Endothelial cell of umbilical vein (primary cell): ENCODE data around the gene LRRC31. TPM values are rescaled to one million over a fixed set of nuclear protein-coding genes. Genes with fewer than 3 reads are reported as not detected.

Experiments used
- BruUV-seq: library from RNA; stranded (reverse); fragments of 400-500 nt; replicated peaks from 2 replicates; lab custom pipeline; 2021; lab: Mats Ljungman, UMichigan
- CTCF ChIA-PET: fragments of 300-600, 350-600 bp; sonication (Branson Sonifier 250); formaldehyde crosslinking; loops from one replicate; lab custom pipeline; 2021; ENCODE audit warnings: antibody characterized with exemption, inconsistent platforms; lab: Charles Lee
- POLR2A ChIA-PET: fragments of 300-600, 350-600 bp; sonication (Branson Sonifier 250); formaldehyde crosslinking; loops from one replicate; lab custom pipeline; 2021; ENCODE audit warnings: antibody characterized with exemption, inconsistent platforms; lab: Charles Lee
- DNase-seq: peaks from one replicate; pipeline ENCODE4 v3.0.0-alpha.2; 2011; ENCODE audit warnings: low read depth, low spot score
- FAIRE-seq: peaks from 2 replicates; lab custom pipeline; 2011; peaks lifted over from hg19 to GRCh38; lab: Jason Lieb, UNC
- H2AFZ ChIP-seq: 2 replicates; pipeline ENCODE4 v1.6.0; 2012; ENCODE audit warnings: low read depth, low read length, control low read depth, inconsistent platforms
- H3K27ac ChIP-seq: 2 replicates; pipeline ENCODE4 v1.5.1; 2011; ENCODE audit warnings: low read depth, mild to moderate bottlenecking, control low read depth, low read length, moderate library complexity; ENCODE audit not compliant: insufficient read depth
- H3K27me3 ChIP-seq, 2 experiments: 2 replicates each; pipeline versions ENCODE4 v1.6.0 to v1.6.1; 2011; ENCODE audit warnings: low read length in 2 of 2, mixed read lengths in 1 of 2; ENCODE audit not compliant: control insufficient read depth in 2 of 2, insufficient read depth in 2 of 2
- H3K36me3 ChIP-seq, 2 experiments: 2 replicates in 1 of 2; 3 replicates in 1 of 2; pipeline ENCODE4 v1.5.1; 2011; ENCODE audit warnings: low read length in 2 of 2, mild to moderate bottlenecking in 1 of 2, moderate library complexity in 1 of 2; ENCODE audit not compliant: control insufficient read depth in 2 of 2, insufficient read depth in 2 of 2; ENCODE audit errors: extremely low read depth in 1 of 2
- H3K4me1 ChIP-seq: 3 replicates; pipeline ENCODE4 v1.5.1; 2011; ENCODE audit warnings: mild to moderate bottlenecking, low read length; ENCODE audit not compliant: control insufficient read depth, insufficient read depth; ENCODE audit errors: extremely low read depth
- H3K4me2 ChIP-seq: 2 replicates; pipeline ENCODE4 v1.6.1; 2011; ENCODE audit warnings: low read length, control low read depth, mixed read lengths; ENCODE audit not compliant: insufficient read depth
- H3K4me3 ChIP-seq, 3 experiments: fragments of 200-600 bp in 1 of 3; sonication (generic), shearing (Covaris generic) in 1 of 3; replicated peaks in 1 of 3; 2 replicates each; pipeline ENCODE4 v1.5.1; 2011 to 2016; ENCODE audit warnings: control low read depth in 3 of 3, low read length in 3 of 3, mild to moderate bottlenecking in 2 of 3, inconsistent platforms in 1 of 3, low read depth in 1 of 3, moderate library complexity in 1 of 3; ENCODE audit not compliant: insufficient read depth in 1 of 3
- H3K79me2 ChIP-seq: 2 replicates; pipeline ENCODE4 v1.6.0; 2012; ENCODE audit warnings: low read length, inconsistent platforms; ENCODE audit not compliant: control insufficient read depth, insufficient read depth
- H3K9ac ChIP-seq: replicated peaks from 2 replicates; pipeline ENCODE3; 2011; ENCODE audit warnings: low read length, control low read depth; ENCODE audit not compliant: insufficient read depth; ENCODE audit errors: extremely low read depth
- H3K9me1 ChIP-seq: replicated peaks from 3 replicates; pipeline ENCODE4 v1.6.0; 2011; ENCODE audit warnings: mild to moderate bottlenecking, low read length; ENCODE audit not compliant: control insufficient read depth, insufficient read depth; ENCODE audit errors: extremely low read depth
- H3K9me3 ChIP-seq: replicated peaks from 2 replicates; pipeline ENCODE4 v1.5.1; 2012; ENCODE audit warnings: low read length, inconsistent platforms; ENCODE audit not compliant: control insufficient read depth, insufficient read depth
- H4K20me1 ChIP-seq: replicated peaks from 2 replicates; pipeline ENCODE3; 2011; ENCODE audit warnings: mild to moderate bottlenecking, low read length; ENCODE audit not compliant: control insufficient read depth, insufficient read depth; ENCODE audit errors: extremely low read depth
- EZH2 ChIP-seq: IDR thresholded peaks from 2 replicates; pipeline ENCODE4 v1.6.1; 2012; ENCODE audit warnings: borderline replicate concordance, low read depth, mild to moderate bottlenecking, moderate library complexity, low read length, inconsistent platforms; ENCODE audit not compliant: severe bottlenecking
- FOS ChIP-seq: IDR thresholded peaks from 2 replicates; pipeline ENCODE4 v1.6.1; 2011; ENCODE audit warnings: mild to moderate bottlenecking, low read length, moderate library complexity, borderline replicate concordance; ENCODE audit not compliant: insufficient read depth
- GATA2 ChIP-seq: IDR thresholded peaks from 2 replicates; pipeline ENCODE4 v1.7.0; 2011; ENCODE audit warnings: low read depth, mild to moderate bottlenecking, moderate library complexity, mixed read lengths, low read length; ENCODE audit not compliant: insufficient read length, insufficient read depth
- JUN ChIP-seq: IDR thresholded peaks from 2 replicates; pipeline ENCODE4 v1.6.1; 2011; ENCODE audit warnings: borderline replicate concordance, low read depth; ENCODE audit not compliant: insufficient read length, insufficient read depth
- MAX ChIP-seq: IDR thresholded peaks from 2 replicates; pipeline ENCODE4 v1.6.1; 2011; ENCODE audit not compliant: insufficient read depth, insufficient read length
- MYC ChIP-seq: IDR thresholded peaks from one replicate; pipeline ENCODE4 v1.6.1; 2011; ENCODE audit warnings: mild to moderate bottlenecking, low read depth, low read length
- POLR2A ChIP-seq: IDR thresholded peaks from 2 replicates; pipeline ENCODE4 v1.6.1; 2012; ENCODE audit warnings: low read depth, mild to moderate bottlenecking, control low read depth, low read length
- POLR2AphosphoS5 ChIP-seq: IDR thresholded peaks from 2 replicates; pipeline ENCODE4 v1.6.1; 2012; ENCODE audit warnings: low read depth, mild to moderate bottlenecking, control low read depth, low read length, moderate library complexity; ENCODE audit not compliant: insufficient read depth
- dilution Hi-C: fragments of 300-500 bp; cut with MboI; formaldehyde crosslinking; loops from one replicate; pipeline ENCODE4 v1.15.0; 2019; ENCODE audit warnings: low sequenced_read_pairs; ENCODE audit not compliant: extremely low pct_ligation_motif_present
- intact Hi-C: fragments of 100-400 bp; cut with micrococcal nuclease; formaldehyde crosslinking; loops from one replicate; pipeline ENCODE4 v1.10.0; 2022
- polyA plus RNA-seq, 4 experiments: library from polyadenylated mRNA; depleted of rRNA in 3 of 4; stranded (reverse) in 3 of 4; unstranded in 1 of 4; fragments of >200 nt; gene quantifications; 2 replicates each; pipeline versions ENCODE4 v1.2.1 to v1.2.3, GENCODE V29; 2011 to 2012; ENCODE audit warnings: missing spikeins in 1 of 4
- total RNA-seq: library from RNA; stranded (reverse); gene quantifications from 2 replicates; pipeline ENCODE4 v1.2.3, GENCODE V29; 2021
- TF ChIP-seq, protein P1 (sequence below), 2 donors: IDR thresholded peaks; 1 replicate in 1 of 2; 2 replicates in 1 of 2; pipeline ENCODE4 v1.5.1; 2011; ENCODE audit warnings: low read length in 2 of 2, mild to moderate bottlenecking in 2 of 2, moderate library complexity in 2 of 2, control low read depth in 1 of 2, inconsistent platforms in 1 of 2, low read depth in 1 of 2; ENCODE audit not compliant: insufficient read depth in 1 of 2; ENCODE audit errors: extremely low read depth in 1 of 2

Gene LRRC31
- total and polyA plus RNA-seq, 2 donors (not counting 3 experiments of a cell fraction or from before 2014, with no cell fraction given) = not detected

DNA sequence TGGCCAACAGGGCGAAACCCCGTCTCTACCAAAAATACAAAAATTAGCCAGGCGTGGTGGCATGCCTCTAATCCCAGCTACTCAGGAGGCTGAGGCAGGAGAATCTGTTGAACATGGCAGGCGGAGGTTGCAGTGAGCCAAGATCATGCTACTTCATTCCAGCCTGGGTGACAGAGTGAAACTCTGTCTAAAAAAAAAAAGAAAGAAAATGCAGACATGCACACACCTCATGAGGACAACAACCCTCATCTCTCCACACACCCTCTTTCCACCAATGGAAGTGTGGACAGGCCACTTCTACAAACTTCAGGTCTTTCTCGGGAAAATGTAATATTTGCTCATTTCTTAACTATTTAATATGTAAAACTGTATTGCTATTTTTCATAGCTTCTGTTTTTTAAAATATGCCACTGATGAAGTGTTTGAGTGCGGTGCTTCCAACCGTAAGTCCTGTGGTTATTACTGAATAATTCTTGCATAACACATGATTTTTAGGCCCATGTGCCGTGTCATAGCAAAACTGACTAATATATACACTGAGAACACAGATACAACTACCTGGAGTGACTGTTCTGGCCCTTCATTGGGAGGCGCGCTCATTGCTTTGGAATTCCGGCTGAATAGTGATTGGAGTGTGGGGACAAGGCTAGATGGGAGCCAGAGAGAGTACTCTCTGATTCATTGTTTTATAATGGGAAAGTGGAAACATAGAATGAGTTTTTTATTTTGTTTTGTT lies 23.1 kb downstream of the LRRC31 start:
- Histone ChIP-seq H4K20me1 (no peaks in the 10 kb centered on the region), H3K9me3 (no peaks in the 10 kb centered on the region), H3K9me1 (no peaks in the 10 kb centered on the region), H3K79me2 (no peaks in the 10 kb centered on the region), H3K27me3 (peaks cover 3 to 10% of the 10 kb centered on the region in 2 experiments), H3K4me3 (no peak overlapping the region), H3K9ac (no peak overlapping the region), H3K4me2 (no peak overlapping the region), H3K36me3 (no peaks in the 10 kb centered on the region), H3K4me1 (no peaks in the 10 kb centered on the region), H2AFZ (no peak overlapping the region), H3K27ac (no peak overlapping the region)
- BruUV-seq = no TSS peak
- DNase-seq (no peak), FAIRE-seq (no peak)
- TF ChIP-seq, protein P1, sequence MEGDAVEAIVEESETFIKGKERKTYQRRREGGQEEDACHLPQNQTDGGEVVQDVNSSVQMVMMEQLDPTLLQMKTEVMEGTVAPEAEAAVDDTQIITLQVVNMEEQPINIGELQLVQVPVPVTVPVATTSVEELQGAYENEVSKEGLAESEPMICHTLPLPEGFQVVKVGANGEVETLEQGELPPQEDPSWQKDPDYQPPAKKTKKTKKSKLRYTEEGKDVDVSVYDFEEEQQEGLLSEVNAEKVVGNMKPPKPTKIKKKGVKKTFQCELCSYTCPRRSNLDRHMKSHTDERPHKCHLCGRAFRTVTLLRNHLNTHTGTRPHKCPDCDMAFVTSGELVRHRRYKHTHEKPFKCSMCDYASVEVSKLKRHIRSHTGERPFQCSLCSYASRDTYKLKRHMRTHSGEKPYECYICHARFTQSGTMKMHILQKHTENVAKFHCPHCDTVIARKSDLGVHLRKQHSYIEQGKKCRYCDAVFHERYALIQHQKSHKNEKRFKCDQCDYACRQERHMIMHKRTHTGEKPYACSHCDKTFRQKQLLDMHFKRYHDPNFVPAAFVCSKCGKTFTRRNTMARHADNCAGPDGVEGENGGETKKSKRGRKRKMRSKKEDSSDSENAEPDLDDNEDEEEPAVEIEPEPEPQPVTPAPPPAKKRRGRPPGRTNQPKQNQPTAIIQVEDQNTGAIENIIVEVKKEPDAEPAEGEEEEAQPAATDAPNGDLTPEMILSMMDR (IDR thresholded peaks at IDR 0.05; ENCODE audit: extremely low read depth in 1 of 2, insufficient read depth in 1 of 2, low read depth in 1 of 2, low read length in 2 of 2) = no peak
- TF ChIP-seq MAX = no peak
- no peak for TF ChIP-seq MYC
- TF ChIP-seq GATA2 = no peak
- TF ChIP-seq EZH2 = no peak
- no peak for TF ChIP-seq FOS
- TF ChIP-seq POLR2A = no peak
- no peak for TF ChIP-seq JUN
- no peak for TF ChIP-seq POLR2AphosphoS5
- POLR2A ChIA-PET = no interaction called here
- dilution Hi-C loops (no loop called here), intact Hi-C loops (no loop called here)
- CTCF ChIA-PET = interaction anchor here (1.3 to 2.4 kb wide), 2 partner anchors 16 to 20 kb away, joined by 4 to 6 read pairs; no protein-coding TSS in a partner anchor
